BLaER1 treated with 17β-estradiol and CSF1 and Interleukin-3, amounts not matched to agents 10 nM and 100 nM (cell line): ENCODE measurements around the gene SLAMF8.

Experiments used
- H3K27ac ChIP-seq, 11 experiments: shearing (Covaris generic); formaldehyde crosslinking; 2 replicates each; pipeline ENCODE4 v1.8.1; 2022
- H3K27me3 ChIP-seq, 11 experiments: shearing (Covaris generic); formaldehyde crosslinking; 2 replicates each; pipeline ENCODE4 v1.8.1; 2022
- H3K36me3 ChIP-seq, 11 experiments: shearing (Covaris generic); formaldehyde crosslinking; 2 replicates each; pipeline ENCODE4 v1.8.1; 2022
- H3K4me1 ChIP-seq, 10 experiments: shearing (Covaris generic); formaldehyde crosslinking; 2 replicates each; pipeline ENCODE4 v1.8.1; 2022
- H3K4me2 ChIP-seq, 11 experiments: shearing (Covaris generic); formaldehyde crosslinking; 2 replicates each; pipeline ENCODE4 v1.8.1; 2022
- H3K4me3 ChIP-seq, 10 experiments: shearing (Covaris generic); formaldehyde crosslinking; 2 replicates each; pipeline ENCODE4 v1.8.1; 2022
- H3K9ac ChIP-seq, 11 experiments: shearing (Covaris generic); formaldehyde crosslinking; 2 replicates each; pipeline ENCODE4 v1.8.1; 2022
- H3K9me3 ChIP-seq, 11 experiments: shearing (Covaris generic); formaldehyde crosslinking; replicated peaks in 1 of 11; 2 replicates each; pipeline ENCODE4 v1.8.1; 2022
- H4K20me1 ChIP-seq, 11 experiments: shearing (Covaris generic); formaldehyde crosslinking; 2 replicates each; pipeline ENCODE4 v1.8.1; 2022
- Cebpa-rat ChIP-seq, 11 experiments: shearing (Covaris generic); IDR thresholded peaks; 2 replicates each; pipeline ENCODE4 v1.8.1; 2022

Gene SLAMF8

DNA sequence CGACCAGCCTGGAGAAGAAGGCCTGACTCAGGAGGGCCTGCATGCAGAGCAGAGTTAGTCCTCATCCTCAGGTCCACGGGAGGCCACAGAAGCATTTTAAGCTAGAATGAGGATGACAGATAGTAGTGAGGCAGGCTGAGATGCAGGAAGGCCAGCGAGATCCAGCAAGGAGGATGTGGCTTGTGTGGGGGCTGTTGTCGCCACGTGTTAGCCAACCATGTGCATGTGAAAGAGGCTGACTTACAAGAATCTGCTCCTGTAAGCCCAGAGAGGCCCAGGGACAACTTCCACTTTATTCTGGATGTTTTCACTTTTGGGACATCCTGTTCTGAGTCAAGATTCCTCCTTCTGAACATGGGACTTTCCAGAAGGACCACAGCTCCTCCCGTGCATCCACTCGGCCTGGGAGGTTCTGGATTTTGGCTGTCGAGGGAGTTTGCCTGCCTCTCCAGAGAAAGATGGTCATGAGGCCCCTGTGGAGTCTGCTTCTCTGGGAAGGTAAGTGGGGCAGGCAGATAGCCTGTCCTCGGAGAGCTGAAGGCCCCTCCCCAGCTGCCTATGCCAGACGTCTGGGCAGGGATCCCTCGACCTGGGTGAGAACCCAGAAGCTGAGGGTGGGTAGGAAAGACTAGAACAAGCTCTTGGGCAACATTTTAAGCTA is at the start of gene SLAMF8:
TSS of gene SLAMF8 (plus strand) at position 433 of the 661 bp plus-strand sequence. CDS start at position 459, 26 bp downstream.
- H3K4me1 ChIP-seq = peaks cover 5 to 97% (median 42%) of the 10 kb centered on the region in 10 experiments; a peak in 18 of 20 replicates
- peak within 1 kb of the TSS in 4 of 10 experiments; percentile 26 to 71 (median 61); a peak in 7 of 20 replicates for H3K4me3 ChIP-seq
- peak within 1 kb of the TSS in 10 of 11 experiments; percentile 8 to 98 (median 54); a peak in 18 of 22 replicates for H3K4me2 ChIP-seq
- no peaks in the 10 kb centered on the region for H3K27me3 ChIP-seq
- H3K36me3 ChIP-seq = peaks cover 0 to 31% (median 0%) of the 10 kb centered on the region in 11 experiments; a peak in 4 of 22 replicates
- H3K27ac ChIP-seq = peak within 1 kb of the TSS in 9 of 11 experiments; percentile 7 to 78 (median 47); a peak in 13 of 22 replicates
- peaks cover 0 to 23% (median 0%) of the 10 kb centered on the region in 11 experiments; a peak in 4 of 22 replicates for H4K20me1 ChIP-seq
- no peaks in the 10 kb centered on the region for H3K9me3 ChIP-seq
- no peak for TF ChIP-seq Cebpa-rat (IDR thresholded peaks at IDR 0.05)
- peak within 1 kb of the TSS in 4 of 11 experiments; percentile 21 to 77 (median 65); a peak in 6 of 22 replicates for H3K9ac ChIP-seq

- TF ChIP-seq Cebpa-rat (IDR thresholded peaks at IDR 0.05) = no peak
- Histone ChIP-seq H4K20me1 (no peaks in the 10 kb centered on the region), H3K4me2 (no peak overlapping the region), H3K27ac (no peak overlapping the region), H3K36me3 (no peaks in the 10 kb centered on the region), H3K4me1 (peaks cover 0 to 13% (median 0%) of the 10 kb centered on the region in 10 experiments; a peak in 4 of 20 replicates), H3K4me3 (no peak overlapping the region), H3K9me3 (peaks cover 0 to 12% (median 10%) of the 10 kb centered on the region in 11 experiments; a peak in 17 of 22 replicates), H3K9ac (no peak overlapping the region), H3K27me3 (peaks cover 0 to 9% (median 4%) of the 10 kb centered on the region in 11 experiments; a peak in 8 of 22 replicates)
Measured at GRCh38 chr1:159778266-159778665, 48.4 kb upstream of the SLAMF8 start.

DNA sequence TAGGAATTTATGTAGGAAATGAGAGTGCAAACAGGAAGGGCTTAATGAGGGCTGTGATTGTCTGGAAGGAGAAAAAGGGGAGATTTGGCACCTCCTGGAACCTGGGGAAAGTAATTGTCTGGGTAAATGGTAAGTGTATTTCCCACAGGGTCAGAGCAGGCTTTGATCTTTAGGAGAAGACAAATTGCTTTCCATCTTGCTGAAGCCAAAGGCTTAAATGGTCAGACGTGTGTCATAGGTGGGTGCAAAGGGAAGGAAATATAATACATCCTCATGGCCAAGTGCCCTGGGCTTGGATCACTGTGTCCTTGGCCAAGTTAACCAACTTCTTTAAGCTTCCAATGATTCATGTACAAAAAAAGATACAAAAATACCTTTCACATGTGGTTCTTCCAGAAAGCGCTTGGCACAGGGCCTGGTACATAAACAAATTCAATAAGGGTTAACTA is 47.2 kb upstream of the SLAMF8 start:
- Histone ChIP-seq H3K27me3 (peaks cover 0 to 9% (median 4%) of the 10 kb centered on the region in 11 experiments; a peak in 8 of 22 replicates), H3K9me3 (peaks cover 0 to 12% (median 10%) of the 10 kb centered on the region in 11 experiments; a peak in 17 of 22 replicates), H3K4me2 (peak overlapping the region in 2 of 11 experiments; percentile 27 to 47; a peak in 4 of 22 replicates), H3K4me1 (peaks cover 0 to 13% (median 0%) of the 10 kb centered on the region in 10 experiments; a peak in 4 of 20 replicates), H3K27ac (no peak overlapping the region), H3K36me3 (no peaks in the 10 kb centered on the region), H3K9ac (no peak overlapping the region), H4K20me1 (no peaks in the 10 kb centered on the region), H3K4me3 (no peak overlapping the region)
- TF ChIP-seq Cebpa-rat (IDR thresholded peaks at IDR 0.05) = no peak

- H3K4me1 ChIP-seq = peaks cover 0 to 13% (median 0%) of the 10 kb centered on the region in 10 experiments; a peak in 4 of 20 replicates
- H3K4me3 ChIP-seq = peak within 1 kb of the TSS in 8 of 10 experiments; percentile 2 to 54 (median 32); a peak in 10 of 20 replicates
- H3K9ac ChIP-seq = no peak within 1 kb of the TSS
- no peak; a peak in 1 of 22 replicates for TF ChIP-seq Cebpa-rat (IDR thresholded peaks at IDR 0.05)
- H3K36me3 ChIP-seq = no peaks in the 10 kb centered on the region
- no peak within 1 kb of the TSS for H3K27ac ChIP-seq
- peaks cover 0 to 9% (median 4%) of the 10 kb centered on the region in 11 experiments; a peak in 8 of 22 replicates for H3K27me3 ChIP-seq
- H4K20me1 ChIP-seq = no peaks in the 10 kb centered on the region
- peak within 1 kb of the TSS; percentile 15 to 61 (median 37); a peak in 17 of 22 replicates for H3K4me2 ChIP-seq
- H3K9me3 ChIP-seq = peaks cover 0 to 12% (median 10%) of the 10 kb centered on the region in 11 experiments; a peak in 17 of 22 replicates
Measured at GRCh38 chr1:159780583-159781582, 45.8 kb upstream of the SLAMF8 start, which contains the start of gene DUSP23. TSS of gene DUSP23 (plus strand) at chr1:159780962. CDS start at chr1:159781101, 139 bp downstream.

- no peak for TF ChIP-seq Cebpa-rat (IDR thresholded peaks at IDR 0.05)
- peaks cover 0 to 9% (median 4%) of the 10 kb centered on the region in 11 experiments; a peak in 8 of 22 replicates for H3K27me3 ChIP-seq
- H3K4me2 ChIP-seq = no peak overlapping the region
- H3K9me3 ChIP-seq = peaks cover 0 to 12% (median 10%) of the 10 kb centered on the region in 11 experiments; a peak in 17 of 22 replicates
- no peak overlapping the region for H3K27ac ChIP-seq
- peaks cover 0 to 13% (median 0%) of the 10 kb centered on the region in 10 experiments; a peak in 4 of 20 replicates for H3K4me1 ChIP-seq
- no peaks in the 10 kb centered on the region for H4K20me1 ChIP-seq
- no peaks in the 10 kb centered on the region for H3K36me3 ChIP-seq
- no peak overlapping the region for H3K9ac ChIP-seq
- no peak overlapping the region for H3K4me3 ChIP-seq
Measured at GRCh38 chr1:159781992-159782391, 44.7 kb upstream of the SLAMF8 start.

GRCh38 chr1:159783724-159784123 is 42.9 kb upstream of the SLAMF8 start:
- Histone ChIP-seq H3K4me1 (peaks cover 0 to 11% (median 0%) of the 10 kb centered on the region in 10 experiments; a peak in 4 of 20 replicates), H3K4me3 (no peak overlapping the region), H3K36me3 (no peaks in the 10 kb centered on the region), H3K9ac (no peak overlapping the region), H3K4me2 (no peak overlapping the region), H3K9me3 (peaks cover 0 to 12% (median 10%) of the 10 kb centered on the region in 11 experiments; a peak in 17 of 22 replicates), H3K27me3 (peaks cover 0 to 9% (median 4%) of the 10 kb centered on the region in 11 experiments; a peak in 8 of 22 replicates), H3K27ac (no peak overlapping the region), H4K20me1 (no peaks in the 10 kb centered on the region)
- no peak for TF ChIP-seq Cebpa-rat (IDR thresholded peaks at IDR 0.05)

- Histone ChIP-seq H3K4me1 (no peaks in the 10 kb centered on the region), H3K9ac (no peak overlapping the region), H3K27me3 (no peaks in the 10 kb centered on the region), H3K4me3 (no peak overlapping the region), H4K20me1 (no peaks in the 10 kb centered on the region), H3K9me3 (peaks cover 0 to 1% (median 0%) of the 10 kb centered on the region in 11 experiments; a peak in 3 of 22 replicates), H3K4me2 (no peak overlapping the region), H3K36me3 (no peaks in the 10 kb centered on the region), H3K27ac (no peak overlapping the region)
- no peak for TF ChIP-seq Cebpa-rat (IDR thresholded peaks at IDR 0.05)
Measured at GRCh38 chr1:159786465-159786864, 40.2 kb upstream of the SLAMF8 start.

DNA sequence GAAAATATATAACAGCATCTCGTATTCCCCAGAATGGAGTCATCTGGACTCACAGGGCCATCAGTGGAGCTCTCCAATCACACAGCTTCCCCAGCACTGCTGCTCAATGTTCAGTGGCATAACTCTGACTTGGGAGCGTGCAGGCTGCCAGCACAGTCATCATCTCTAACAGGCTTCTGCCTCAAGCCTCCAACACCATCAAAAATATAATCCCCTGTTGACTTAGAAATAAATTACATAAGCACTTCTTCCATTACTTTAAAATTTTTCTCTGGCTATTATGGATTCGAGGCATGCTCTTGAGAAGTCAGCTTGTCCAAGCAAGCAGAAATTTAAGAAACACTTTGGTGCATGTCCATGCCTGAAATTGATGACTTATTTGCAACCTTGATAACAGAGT is 39.7 kb upstream of the SLAMF8 start:
- H3K4me3 ChIP-seq = no peak overlapping the region
- H3K36me3 ChIP-seq = no peaks in the 10 kb centered on the region
- H3K27ac ChIP-seq = no peak overlapping the region
- H3K4me2 ChIP-seq = no peak overlapping the region
- H3K27me3 ChIP-seq = no peaks in the 10 kb centered on the region
- H3K4me1 ChIP-seq = 0 out of 20 replicates have a peak, but pooled peaks cover 0 to under 1% (median 0%) of the 10 kb centered on the region in 10 experiments
- TF ChIP-seq Cebpa-rat (IDR thresholded peaks at IDR 0.05) = no peak
- no peaks in the 10 kb centered on the region for H4K20me1 ChIP-seq
- no peaks in the 10 kb centered on the region for H3K9me3 ChIP-seq
- H3K9ac ChIP-seq = no peak overlapping the region
